Measurements from ENCODE around the gene HPCAL1.

The HPCAL1 gene

GRCh38 chr2:10414591-10414990, 111.9 kb downstream of the HPCAL1 start:
- no peaks in the 10 kb centered on the region for H3K9me3 ChIP-seq (ENCODE audit: control insufficient read depth in 1 of 2, low read length in 2 of 2)
- no peaks in the 10 kb centered on the region for H3K27me3 ChIP-seq (ENCODE audit: low read depth, low read length)
- peaks cover 0 to 10% of the 10 kb centered on the region in 2 donors for H3K4me1 ChIP-seq (ENCODE audit: control insufficient read depth in 1 of 2, insufficient read depth in 2 of 2, low read length in 2 of 2)
- H3K4me3 ChIP-seq (ENCODE audit: low read depth in 1 of 2, low read length in 2 of 2): no peak overlapping the region
- H3K27ac ChIP-seq (ENCODE audit: low read length): no peak overlapping the region
- peaks cover 0 to 7% of the 10 kb centered on the region in 2 donors for H3K36me3 ChIP-seq (ENCODE audit: control insufficient read depth in 1 of 2, insufficient read depth in 2 of 2, low read length in 2 of 2)

GRCh38 chr2:10415048-10415447, 112.3 kb downstream of the HPCAL1 start:
- Histone ChIP-seq H3K36me3 (ENCODE audit: control insufficient read depth in 1 of 2, insufficient read depth in 2 of 2, low read length in 2 of 2) (peaks cover 0 to 7% of the 10 kb centered on the region in 2 donors), H3K4me1 (ENCODE audit: control insufficient read depth in 1 of 2, insufficient read depth in 2 of 2, low read length in 2 of 2) (peaks cover 0 to 10% of the 10 kb centered on the region in 2 donors), H3K27ac (ENCODE audit: low read length) (no peak overlapping the region)

GRCh38 chr2:10415640-10416039, 112.9 kb downstream of the HPCAL1 start:
- Histone ChIP-seq H3K4me3 (ENCODE audit: low read depth in 1 of 2, low read length in 2 of 2) (no peak overlapping the region), H3K4me1 (ENCODE audit: control insufficient read depth in 1 of 2, insufficient read depth in 2 of 2, low read length in 2 of 2) (peaks cover 0 to 10% of the 10 kb centered on the region in 2 donors), H3K27me3 (ENCODE audit: low read depth, low read length) (no peaks in the 10 kb centered on the region), H3K36me3 (ENCODE audit: control insufficient read depth in 1 of 2, insufficient read depth in 2 of 2, low read length in 2 of 2) (peaks cover 0 to 7% of the 10 kb centered on the region in 2 donors), H3K9me3 (ENCODE audit: control insufficient read depth in 1 of 2, low read length in 2 of 2) (no peaks in the 10 kb centered on the region), H3K27ac (ENCODE audit: low read length) (no peak overlapping the region)

More at GRCh38 chr2:10415048-10415447, 112.3 kb downstream of the HPCAL1 start:
- Histone ChIP-seq H3K27me3 (ENCODE audit: low read depth, low read length) (no peaks in the 10 kb centered on the region), H3K4me3 (ENCODE audit: low read depth in 1 of 2, low read length in 2 of 2) (no peak overlapping the region), H3K9me3 (ENCODE audit: control insufficient read depth in 1 of 2, low read length in 2 of 2) (no peaks in the 10 kb centered on the region)

GRCh38 chr2:10417551-10418335, 115.0 kb downstream of the HPCAL1 start:
- Histone ChIP-seq H3K4me3 (ENCODE audit: low read depth in 1 of 2, low read length in 2 of 2) (no peak overlapping the region), H3K4me1 (ENCODE audit: control insufficient read depth in 1 of 2, insufficient read depth in 2 of 2, low read length in 2 of 2) (peaks cover 0 to 6% of the 10 kb centered on the region in 2 donors), H3K27me3 (ENCODE audit: low read depth, low read length) (no peaks in the 10 kb centered on the region), H3K27ac (ENCODE audit: low read length) (no peak overlapping the region), H3K9me3 (ENCODE audit: control insufficient read depth in 1 of 2, low read length in 2 of 2) (no peaks in the 10 kb centered on the region), H3K36me3 (ENCODE audit: control insufficient read depth in 1 of 2, insufficient read depth in 2 of 2, low read length in 2 of 2) (peaks cover 3 to 7% of the 10 kb centered on the region in 2 donors)

- no peaks in the 10 kb centered on the region for H3K9me3 ChIP-seq (ENCODE audit: control insufficient read depth in 1 of 2, low read length in 2 of 2)
- H3K27me3 ChIP-seq (ENCODE audit: low read depth, low read length): no peaks in the 10 kb centered on the region
- H3K36me3 ChIP-seq (ENCODE audit: control insufficient read depth in 1 of 2, insufficient read depth in 2 of 2, low read length in 2 of 2): peaks cover 3 to 21% of the 10 kb centered on the region in 2 donors
- no peak overlapping the region for H3K27ac ChIP-seq (ENCODE audit: low read length)
- no peak overlapping the region for H3K4me3 ChIP-seq (ENCODE audit: low read depth in 1 of 2, low read length in 2 of 2)
- no peaks in the 10 kb centered on the region for H3K4me1 ChIP-seq (ENCODE audit: control insufficient read depth in 1 of 2, insufficient read depth in 2 of 2, low read length in 2 of 2)
These were observed 117.0 kb downstream of the HPCAL1 start for GRCh38 chr2:10419553-10420257.

GRCh38 chr2:10422251-10422650, 119.5 kb downstream of the HPCAL1 start:
- no peaks in the 10 kb centered on the region for H3K27me3 ChIP-seq (ENCODE audit: low read depth, low read length)

GRCh38 chr2:10422732-10423399, 120.2 kb downstream of the HPCAL1 start:
- Histone ChIP-seq H3K4me1 (ENCODE audit: control insufficient read depth in 1 of 2, insufficient read depth in 2 of 2, low read length in 2 of 2) (no peaks in the 10 kb centered on the region), H3K4me3 (ENCODE audit: low read depth in 1 of 2, low read length in 2 of 2) (no peak overlapping the region), H3K27me3 (ENCODE audit: low read depth, low read length) (no peaks in the 10 kb centered on the region), H3K36me3 (ENCODE audit: control insufficient read depth in 1 of 2, insufficient read depth in 2 of 2, low read length in 2 of 2) (peaks cover 3 to 29% of the 10 kb centered on the region in 2 donors), H3K27ac (ENCODE audit: low read length) (no peak overlapping the region), H3K9me3 (ENCODE audit: control insufficient read depth in 1 of 2, low read length in 2 of 2) (no peaks in the 10 kb centered on the region)

More at GRCh38 chr2:10422251-10422650, 119.5 kb downstream of the HPCAL1 start:
- Histone ChIP-seq H3K27ac (ENCODE audit: low read length) (no peak overlapping the region), H3K4me1 (ENCODE audit: control insufficient read depth in 1 of 2, insufficient read depth in 2 of 2, low read length in 2 of 2) (no peaks in the 10 kb centered on the region), H3K4me3 (ENCODE audit: low read depth in 1 of 2, low read length in 2 of 2) (no peak overlapping the region), H3K36me3 (ENCODE audit: control insufficient read depth in 1 of 2, insufficient read depth in 2 of 2, low read length in 2 of 2) (peaks cover 3 to 29% of the 10 kb centered on the region in 2 donors), H3K9me3 (ENCODE audit: control insufficient read depth in 1 of 2, low read length in 2 of 2) (no peaks in the 10 kb centered on the region)

- H3K4me3 ChIP-seq (ENCODE audit: low read depth in 1 of 2, low read length in 2 of 2): no peak overlapping the region
- H3K4me1 ChIP-seq (ENCODE audit: control insufficient read depth in 1 of 2, insufficient read depth in 2 of 2, low read length in 2 of 2): no peaks in the 10 kb centered on the region
- peaks cover 3 to 29% of the 10 kb centered on the region in 2 donors for H3K36me3 ChIP-seq (ENCODE audit: control insufficient read depth in 1 of 2, insufficient read depth in 2 of 2, low read length in 2 of 2)
- H3K9me3 ChIP-seq (ENCODE audit: control insufficient read depth in 1 of 2, low read length in 2 of 2): no peaks in the 10 kb centered on the region
- H3K27me3 ChIP-seq (ENCODE audit: low read depth, low read length): no peaks in the 10 kb centered on the region
- no peak overlapping the region for H3K27ac ChIP-seq (ENCODE audit: low read length)
These were observed 120.7 kb downstream of the HPCAL1 start for GRCh38 chr2:10423400-10423774.

- Histone ChIP-seq H3K27ac (ENCODE audit: low read length) (no peak overlapping the region), H3K4me1 (ENCODE audit: control insufficient read depth in 1 of 2, insufficient read depth in 2 of 2, low read length in 2 of 2) (no peaks in the 10 kb centered on the region), H3K4me3 (ENCODE audit: low read depth in 1 of 2, low read length in 2 of 2) (no peak overlapping the region), H3K9me3 (ENCODE audit: control insufficient read depth in 1 of 2, low read length in 2 of 2) (no peaks in the 10 kb centered on the region), H3K36me3 (ENCODE audit: control insufficient read depth in 1 of 2, insufficient read depth in 2 of 2, low read length in 2 of 2) (peaks cover 3 to 29% of the 10 kb centered on the region in 2 donors), H3K27me3 (ENCODE audit: low read depth, low read length) (no peaks in the 10 kb centered on the region)
These were observed 121.3 kb downstream of the HPCAL1 start for GRCh38 chr2:10424051-10424450.

GRCh38 chr2:10424916-10425505, 122.3 kb downstream of the HPCAL1 start:
- Histone ChIP-seq H3K36me3 (ENCODE audit: control insufficient read depth in 1 of 2, insufficient read depth in 2 of 2, low read length in 2 of 2) (peaks cover 3 to 29% of the 10 kb centered on the region in 2 donors), H3K9me3 (ENCODE audit: control insufficient read depth in 1 of 2, low read length in 2 of 2) (no peaks in the 10 kb centered on the region), H3K27me3 (ENCODE audit: low read depth, low read length) (no peaks in the 10 kb centered on the region), H3K4me3 (ENCODE audit: low read depth in 1 of 2, low read length in 2 of 2) (no peak overlapping the region), H3K27ac (ENCODE audit: low read length) (no peak overlapping the region), H3K4me1 (ENCODE audit: control insufficient read depth in 1 of 2, insufficient read depth in 2 of 2, low read length in 2 of 2) (no peaks in the 10 kb centered on the region)

- Histone ChIP-seq H3K4me3 (ENCODE audit: low read depth in 1 of 2, low read length in 2 of 2) (no peak overlapping the region), H3K4me1 (ENCODE audit: control insufficient read depth in 1 of 2, insufficient read depth in 2 of 2, low read length in 2 of 2) (no peaks in the 10 kb centered on the region), H3K9me3 (ENCODE audit: control insufficient read depth in 1 of 2, low read length in 2 of 2) (no peaks in the 10 kb centered on the region), H3K27ac (ENCODE audit: low read length) (no peak overlapping the region), H3K27me3 (ENCODE audit: low read depth, low read length) (no peaks in the 10 kb centered on the region), H3K36me3 (ENCODE audit: control insufficient read depth in 1 of 2, insufficient read depth in 2 of 2, low read length in 2 of 2) (peaks cover 3 to 29% of the 10 kb centered on the region in 2 donors)
These were observed 123.0 kb downstream of the HPCAL1 start for GRCh38 chr2:10425699-10426098.
